Fibroblast of lung (primary cell): ENCODE measurements around the gene NEK2. TPM values are rescaled to one million over a fixed set of nuclear protein-coding genes. Genes with fewer than 3 reads are reported as not detected.
"Not testable (repeated sequence)": the region's sequence is repeated elsewhere in the genome, so short reads cannot be mapped to it uniquely, and the experiment has no call there.

ENCODE experiments used
- DNase-seq, 2 donors: peaks; one replicate each; pipeline versions ENCODE4 v3.0.0 to v3.0.0-alpha.2; 2010; ENCODE audit warnings: low read depth in 2 of 2
- H2AFZ ChIP-seq: 2 replicates; pipeline ENCODE4 v1.5.1; 2012; ENCODE audit warnings: low read length, control low read depth, inconsistent platforms
- H3K27ac ChIP-seq: 2 replicates; pipeline ENCODE4 v1.5.1; 2011; ENCODE audit warnings: low read length, control low read depth; ENCODE audit not compliant: insufficient read depth
- H3K27me3 ChIP-seq: 2 replicates; pipeline ENCODE4 v1.5.1; 2011; ENCODE audit warnings: mild to moderate bottlenecking, low read length; ENCODE audit not compliant: control insufficient read depth, insufficient read depth
- H3K36me3 ChIP-seq: 2 replicates; pipeline ENCODE4 v1.5.1; 2011; ENCODE audit warnings: low read length; ENCODE audit not compliant: control insufficient read depth, insufficient read depth
- H3K4me1 ChIP-seq: 2 replicates; pipeline ENCODE4 v1.5.1; 2011; ENCODE audit warnings: low read length; ENCODE audit not compliant: control insufficient read depth, insufficient read depth; ENCODE audit errors: extremely low read depth
- H3K4me2 ChIP-seq: 2 replicates; pipeline ENCODE4 v1.5.1; 2011; ENCODE audit warnings: low read length, control low read depth; ENCODE audit not compliant: insufficient read depth; ENCODE audit errors: extremely low read depth
- H3K4me3 ChIP-seq, 4 experiments: fragments of 200-600 bp in 1 of 4; sonication (generic) in 1 of 4; replicated peaks in 1 of 4; 2 replicates each; pipeline ENCODE4 v1.5.1; 2011 to 2016; ENCODE audit warnings: low read length in 4 of 4, low read depth in 3 of 4, mild to moderate bottlenecking in 3 of 4, control low read depth in 2 of 4, inconsistent platforms in 1 of 4, mixed read lengths in 1 of 4; ENCODE audit not compliant: insufficient read depth in 1 of 4; ENCODE audit errors: control extremely low read depth in 1 of 4
- H3K79me2 ChIP-seq: 2 replicates; pipeline ENCODE4 v1.5.1; 2012; ENCODE audit warnings: mild to moderate bottlenecking, low read length, inconsistent platforms; ENCODE audit not compliant: control insufficient read depth, insufficient read depth
- H3K9ac ChIP-seq: 2 replicates; pipeline ENCODE4 v1.5.1; 2011; ENCODE audit warnings: mild to moderate bottlenecking, low read length, control low read depth; ENCODE audit not compliant: insufficient read depth
- H3K9me3 ChIP-seq: 2 replicates; pipeline ENCODE4 v1.5.1; 2012; ENCODE audit warnings: low read depth, low read length; ENCODE audit not compliant: control insufficient read depth, insufficient read depth
- H4K20me1 ChIP-seq: 2 replicates; pipeline ENCODE4 v1.5.1; 2011; ENCODE audit warnings: low read length; ENCODE audit not compliant: control insufficient read depth, insufficient read depth; ENCODE audit errors: extremely low read depth
- CTCF ChIP-seq, 2 donors: IDR thresholded peaks in 1 of 2; conservative IDR thresholded peaks in 1 of 2; 1 replicate in 1 of 2; 2 replicates in 1 of 2; pipeline ENCODE4 v1.5.1; 2011 to 2012; ENCODE audit warnings: low read length in 2 of 2, control low read depth in 1 of 2, inconsistent platforms in 1 of 2, low read depth in 1 of 2, mild to moderate bottlenecking in 1 of 2
- EZH2 ChIP-seq: IDR thresholded peaks from 2 replicates; pipeline ENCODE4 v1.5.1; 2012; ENCODE audit warnings: low read length, control low read depth, mild to moderate bottlenecking; ENCODE audit errors: missing control alignments
- polyA plus RNA-seq, 2 donors: library from polyadenylated mRNA; depleted of rRNA in 1 of 2; stranded (reverse) in 1 of 2; unstranded in 1 of 2; fragments of >200 nt; gene quantifications; 2 replicates each; pipeline ENCODE4 v1.2.1, GENCODE V29; 2011 to 2012; ENCODE audit warnings: missing spikeins in 1 of 2
- total RNA-seq: library from RNA; depleted of rRNA; stranded (reverse); fragments of >200 nt; gene quantifications from 2 replicates; pipeline ENCODE4 v1.2.1, GENCODE V29; 2014

NEK2 gene
- total and polyA plus RNA-seq, 2 donors (not counting 1 experiment from before 2014, with no cell fraction given) = 6.8 to 12.7 TPM

DNA sequence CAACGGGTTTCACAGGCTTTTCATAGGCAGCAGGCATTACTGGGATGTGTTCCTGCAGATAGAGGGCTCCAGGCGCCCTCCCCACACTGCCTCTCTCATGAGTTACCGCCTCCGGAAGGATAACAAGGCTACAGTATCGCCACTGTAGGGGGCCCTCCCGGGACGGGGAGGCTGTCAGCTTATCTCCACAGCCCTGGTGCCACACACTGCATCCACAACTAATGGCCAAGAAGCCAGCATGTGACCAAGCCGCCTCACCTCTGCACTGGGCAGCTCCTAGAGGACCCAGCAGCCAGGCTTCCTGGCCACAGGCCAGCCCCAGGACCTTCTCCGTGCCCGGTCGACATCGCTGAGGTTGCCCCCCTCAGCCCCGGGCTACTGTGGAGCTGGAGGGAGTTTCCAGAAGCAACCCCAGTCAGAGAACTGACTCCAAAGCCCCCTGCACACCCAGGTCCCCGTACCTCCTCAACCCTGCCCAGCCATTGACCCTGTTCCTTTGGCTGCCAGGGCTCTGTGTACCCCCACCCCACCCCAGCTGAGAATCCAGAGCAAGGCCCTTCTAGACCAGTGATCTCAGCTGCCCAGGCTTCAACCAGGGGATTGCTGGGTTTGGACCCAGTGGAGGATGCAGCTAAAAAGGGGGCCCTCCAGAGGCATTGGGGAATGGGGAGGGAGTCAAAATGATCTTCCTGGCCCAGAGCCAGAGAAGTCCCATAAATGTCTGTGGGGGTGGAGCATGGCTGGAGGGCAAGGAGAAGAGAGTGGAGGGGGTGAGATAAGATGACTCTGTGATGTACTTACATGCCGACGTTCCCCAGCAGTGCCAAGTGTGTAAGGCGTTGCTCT, 45.0 kb downstream of the NEK2 start:
- TF ChIP-seq CTCF (conservative IDR thresholded peaks at IDR 0.05 in 1 of 2, IDR thresholded peaks at IDR 0.05 in 1 of 2; ENCODE audit: low read depth in 1 of 2, low read length in 2 of 2) (peak in 1 of 2 donors; percentile 13), EZH2 (no peak)
- no peak overlapping the region for H2AFZ ChIP-seq
- no peaks in the 10 kb centered on the region for H3K9me3 ChIP-seq

GRCh38 chr1:211628417-211628816, 47.0 kb downstream of the NEK2 start:
- TF ChIP-seq CTCF (conservative IDR thresholded peaks at IDR 0.05 in 1 of 2, IDR thresholded peaks at IDR 0.05 in 1 of 2; ENCODE audit: low read depth in 1 of 2, low read length in 2 of 2) (no peak), EZH2 (no peak)
- no peak overlapping the region for H3K27ac ChIP-seq
- no peak for DNase-seq
- no peak overlapping the region for H3K9ac ChIP-seq
- H2AFZ ChIP-seq = no peak overlapping the region
- H3K79me2 ChIP-seq = no peaks in the 10 kb centered on the region
- no peaks in the 10 kb centered on the region for H3K27me3 ChIP-seq
- no peak overlapping the region for H3K4me3 ChIP-seq
- H3K9me3 ChIP-seq = no peaks in the 10 kb centered on the region
- H3K36me3 ChIP-seq = no peaks in the 10 kb centered on the region
- no peaks in the 10 kb centered on the region for H4K20me1 ChIP-seq
- peaks cover 10% of the 10 kb centered on the region for H3K4me1 ChIP-seq
- H3K4me2 ChIP-seq = no peak overlapping the region

More for the DNA sequence above, 45.0 kb downstream of the NEK2 start:
- no peaks in the 10 kb centered on the region for H3K79me2 ChIP-seq
- peak in 1 of 2 donors; percentile 31 for DNase-seq
- H3K27ac ChIP-seq = no peak overlapping the region
- no peaks in the 10 kb centered on the region for H3K36me3 ChIP-seq
- no peak overlapping the region for H3K4me3 ChIP-seq
- H4K20me1 ChIP-seq = no peaks in the 10 kb centered on the region
- H3K4me2 ChIP-seq = no peak overlapping the region
- H3K4me1 ChIP-seq = peaks cover 11% of the 10 kb centered on the region
- no peaks in the 10 kb centered on the region for H3K27me3 ChIP-seq
- no peak overlapping the region for H3K9ac ChIP-seq

DNA sequence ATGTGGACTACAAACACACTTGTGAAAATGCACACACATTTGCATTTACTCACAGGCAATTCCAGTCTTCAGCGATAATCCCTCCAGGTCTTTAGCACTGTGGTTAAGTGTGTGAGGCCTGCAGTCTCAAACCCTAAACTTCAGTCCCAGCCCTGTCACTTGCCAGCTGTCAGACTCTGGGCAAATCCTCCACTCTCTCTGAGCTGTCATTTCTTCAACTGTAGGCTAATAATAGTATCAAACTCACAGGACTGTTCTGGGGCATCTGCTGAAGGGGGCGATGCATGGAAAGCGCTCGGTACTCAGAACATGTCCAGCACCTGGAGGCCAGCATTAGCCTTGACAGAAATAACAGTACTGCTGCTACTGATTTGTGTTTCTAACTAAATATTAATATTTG, 48.2 kb downstream of the NEK2 start:
- Histone ChIP-seq H3K36me3 (no peaks in the 10 kb centered on the region), H3K79me2 (no peaks in the 10 kb centered on the region), H3K27ac (no peak overlapping the region), H3K27me3 (no peaks in the 10 kb centered on the region), H3K4me2 (no peak overlapping the region), H3K9me3 (no peaks in the 10 kb centered on the region), H4K20me1 (no peaks in the 10 kb centered on the region), H2AFZ (no peak overlapping the region), H3K4me3 (no peak overlapping the region), H3K4me1 (no peaks in the 10 kb centered on the region), H3K9ac (no peak overlapping the region)
- DNase-seq = no peak
- TF ChIP-seq CTCF (conservative IDR thresholded peaks at IDR 0.05 in 1 of 2, IDR thresholded peaks at IDR 0.05 in 1 of 2; ENCODE audit: low read depth in 1 of 2, low read length in 2 of 2) (no peak), EZH2 (no peak)

DNA sequence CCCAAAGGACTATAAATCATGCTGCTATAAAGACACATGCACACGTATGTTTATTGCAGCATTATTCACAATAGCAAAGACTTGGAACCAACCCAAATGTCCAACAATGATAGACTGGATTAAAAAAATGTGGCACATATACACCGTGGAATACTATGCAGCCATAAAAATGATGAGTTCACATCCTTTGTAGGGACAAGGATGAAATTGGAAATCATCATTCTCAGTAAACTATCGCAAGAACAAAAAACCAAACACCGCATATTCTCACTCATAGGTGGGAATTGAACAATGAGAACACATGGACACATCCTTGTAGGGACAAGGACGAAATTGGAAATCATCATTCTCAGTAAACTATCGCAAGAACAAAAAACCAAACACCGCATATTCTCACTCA, 49.6 kb downstream of the NEK2 start:
- not testable (repeated sequence) for H3K4me3 ChIP-seq, H3K9me3 ChIP-seq

More for the DNA sequence above, 49.6 kb downstream of the NEK2 start:
- not testable (repeated sequence) for H2AFZ ChIP-seq, H3K4me1 ChIP-seq, H3K36me3 ChIP-seq, H3K27me3 ChIP-seq, H4K20me1 ChIP-seq, H3K79me2 ChIP-seq, H3K27ac ChIP-seq, H3K4me2 ChIP-seq, DNase-seq, H3K9ac ChIP-seq
